Smooth muscle cell (in vitro differentiated cells): Measurements from ENCODE around the gene ARHGAP1. TPM values are rescaled to one million over a fixed set of nuclear protein-coding genes. Genes with fewer than 3 reads are reported as not detected.

ENCODE experiments used
- DNase-seq: peaks from one replicate; lab custom pipeline; 2025; ENCODE audit not compliant: unreplicated experiment; lab: John Stamatoyannopoulos, UW
- H2AFZ ChIP-seq: fragments of 200-600 bp; sonication (generic); 2 replicates; pipeline ENCODE4 v1.6.0; 2016; ENCODE audit warnings: antibody characterized with exemption, low read depth, mild to moderate bottlenecking
- H3F3A ChIP-seq: fragments of 200-600 bp; sonication (generic); 2 replicates; pipeline ENCODE4 v1.6.0; 2017; ENCODE audit warnings: antibody characterized with exemption, low read depth
- H3K27ac ChIP-seq: fragments of 200-600 bp; sonication (generic); 2 replicates; pipeline ENCODE4 v1.5.1; 2016; ENCODE audit warnings: low read depth, mild to moderate bottlenecking
- H3K27me3 ChIP-seq: fragments of 200-600 bp; sonication (generic); 2 replicates; pipeline ENCODE4 v1.6.1; 2016; ENCODE audit warnings: low read depth, mild to moderate bottlenecking
- H3K36me3 ChIP-seq: fragments of 200-600 bp; sonication (generic); 2 replicates; pipeline ENCODE4 v1.5.1; 2016; ENCODE audit warnings: low read depth
- H3K4me1 ChIP-seq: fragments of 200-600 bp; sonication (generic); 2 replicates; pipeline ENCODE4 v1.5.1; 2016; ENCODE audit warnings: low read depth
- H3K4me2 ChIP-seq: fragments of 200-600 bp; sonication (generic); 2 replicates; pipeline ENCODE4 v1.6.0; 2016; ENCODE audit warnings: mild to moderate bottlenecking
- H3K4me3 ChIP-seq: fragments of 200-600 bp; sonication (generic); 2 replicates; pipeline ENCODE4 v1.5.1; 2016; ENCODE audit warnings: mild to moderate bottlenecking
- H3K79me2 ChIP-seq: fragments of 200-600 bp; sonication (generic); 2 replicates; pipeline ENCODE4 v1.6.0; 2016; ENCODE audit warnings: low read depth, mild to moderate bottlenecking
- H3K9ac ChIP-seq: fragments of 200-600 bp; sonication (generic); 2 replicates; pipeline ENCODE4 v1.6.0; 2016; ENCODE audit warnings: low read depth
- H3K9me3 ChIP-seq: fragments of 200-600 bp; sonication (generic); replicated peaks from 2 replicates; pipeline ENCODE4 v1.5.1; 2016; ENCODE audit warnings: low read depth
- H4K20me1 ChIP-seq: fragments of 200-600 bp; sonication (generic); 2 replicates; pipeline ENCODE4 v1.6.0; 2016; ENCODE audit warnings: low read depth
- CTCF ChIP-seq: fragments of 200-600 bp; sonication (generic); IDR thresholded peaks from 2 replicates; pipeline ENCODE4 v1.5.1; 2017; ENCODE audit warnings: borderline replicate concordance, mild to moderate bottlenecking, antibody characterized with exemption; ENCODE audit not compliant: insufficient read depth, poor library complexity, severe bottlenecking
- WGBS: methylation state at CpG from one replicate; pipeline ENCODE4 v1.1.7; 2016; ENCODE audit warnings: low lambda C conversion rate; 5-methylcytosine and 5-hydroxymethylcytosine counted together
- polyA plus RNA-seq: library from polyadenylated mRNA; unstranded; fragments of >200 nt; fragmentation: Nextera tagmentation; extraction: Ambion mirVana; gene quantifications from 2 replicates; pipeline ENCODE4 v1.2.1, GENCODE V29; 2016
- total RNA-seq: library from RNA; depleted of rRNA; stranded (reverse); fragments of >200 nt; gene quantifications from 2 replicates; pipeline ENCODE4 v1.2.3, GENCODE V29; 2014

The ARHGAP1 gene
- total and polyA plus RNA-seq, 2 experiments from 2014 or later, result 40.9 to 98.4 TPM

DNA sequence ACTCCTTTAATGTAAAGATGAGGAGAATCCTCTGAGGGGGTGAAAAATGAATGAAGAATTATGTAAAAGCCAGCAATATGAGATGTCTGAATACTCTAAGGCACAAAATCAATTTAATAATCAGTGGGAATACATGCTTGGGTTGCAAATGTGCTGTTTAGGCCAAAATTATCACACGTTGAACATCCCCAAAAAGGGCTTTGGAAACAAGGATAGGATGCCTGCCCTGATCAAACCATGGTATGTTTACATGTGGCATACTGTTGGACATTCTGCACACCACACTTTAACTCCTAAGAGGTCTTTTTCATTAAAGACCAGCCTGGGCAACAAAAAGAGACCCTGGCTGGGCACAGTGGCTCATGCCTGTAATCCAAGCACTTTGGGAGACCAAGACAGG, 44.9 kb upstream of the ARHGAP1 start:
- Histone ChIP-seq H3K4me3 (no peak overlapping the region), H3K27ac (no peak overlapping the region), H4K20me1 (no peaks in the 10 kb centered on the region), H3K9ac (no peak overlapping the region), H3F3A (no peaks in the 10 kb centered on the region), H3K4me2 (no peak overlapping the region), H3K79me2 (no peaks in the 10 kb centered on the region), H3K9me3 (no peaks in the 10 kb centered on the region), H3K4me1 (no peaks in the 10 kb centered on the region), H2AFZ (no peak overlapping the region), H3K27me3 (no peaks in the 10 kb centered on the region), H3K36me3 (peaks cover 11% of the 10 kb centered on the region)
- TF ChIP-seq CTCF, result no peak
- 96% methylated on average over 1 of the region's 1 CpG for WGBS
- DNase-seq, result no peak

DNA sequence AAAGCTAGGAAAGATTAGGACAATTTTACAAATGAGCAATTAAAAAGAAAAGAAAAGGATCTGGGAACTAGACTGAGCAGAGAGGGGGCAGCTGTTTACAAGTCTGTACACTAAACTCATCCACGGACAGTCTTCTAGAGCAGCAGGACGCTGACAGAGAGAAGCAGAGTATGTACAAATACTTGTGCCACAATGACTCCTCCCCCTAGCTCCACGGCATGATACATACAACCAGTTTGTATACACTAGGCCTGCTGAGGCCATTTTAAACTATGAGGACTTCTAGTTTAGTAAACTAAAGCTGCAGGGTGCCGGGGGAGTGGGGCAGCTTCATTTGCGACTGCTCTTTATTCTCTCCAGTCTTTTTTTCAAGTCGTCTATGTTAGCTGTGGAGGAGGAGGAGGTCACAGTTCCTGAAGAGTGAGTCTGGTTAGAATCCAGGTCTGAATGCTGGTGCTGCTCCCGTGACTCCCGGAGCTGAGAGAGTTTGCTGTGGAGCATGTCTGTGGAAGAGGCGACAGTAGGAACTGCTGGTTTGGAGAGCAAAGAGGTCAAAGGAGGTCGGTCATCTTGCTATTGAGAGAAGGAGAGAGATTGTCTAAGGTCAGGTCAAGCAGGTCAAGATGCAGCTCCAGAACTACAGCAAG, 43.4 kb upstream of the ARHGAP1 start:
- Histone ChIP-seq H2AFZ (no peak overlapping the region), H3K4me3 (no peak overlapping the region), H3K36me3 (peaks cover 5% of the 10 kb centered on the region), H3K79me2 (no peaks in the 10 kb centered on the region), H4K20me1 (no peaks in the 10 kb centered on the region), H3K9me3 (no peaks in the 10 kb centered on the region), H3K4me1 (no peaks in the 10 kb centered on the region), H3K27ac (no peak overlapping the region), H3K9ac (no peak overlapping the region), H3K4me2 (no peak overlapping the region), H3F3A (no peaks in the 10 kb centered on the region), H3K27me3 (no peaks in the 10 kb centered on the region)
- no peak for TF ChIP-seq CTCF
- no peak for DNase-seq
- WGBS, result 94% methylated on average over 10 of the region's 10 CpGs

GRCh38 chr11:46743043-46743442, 42.6 kb upstream of the ARHGAP1 start:
- Histone ChIP-seq H3K79me2 (no peaks in the 10 kb centered on the region), H4K20me1 (no peaks in the 10 kb centered on the region), H3K27ac (no peak overlapping the region), H3K9me3 (no peaks in the 10 kb centered on the region), H3K4me1 (no peaks in the 10 kb centered on the region), H3K27me3 (no peaks in the 10 kb centered on the region), H3K4me2 (no peak overlapping the region), H3K9ac (no peak overlapping the region), H2AFZ (no peak overlapping the region), H3K4me3 (no peak overlapping the region), H3F3A (no peaks in the 10 kb centered on the region), H3K36me3 (peaks cover 5% of the 10 kb centered on the region)
- TF ChIP-seq CTCF, result no peak
- DNase-seq, result no peak
- 100% methylated on average over 2 of the region's 2 CpGs for whole genome bisulfite sequencing
